ENCODE results near the gene WDR89. TPM values are rescaled to one million over a fixed set of nuclear protein-coding genes. Genes with fewer than 3 reads are reported as not detected.

Gene WDR89, protein sequence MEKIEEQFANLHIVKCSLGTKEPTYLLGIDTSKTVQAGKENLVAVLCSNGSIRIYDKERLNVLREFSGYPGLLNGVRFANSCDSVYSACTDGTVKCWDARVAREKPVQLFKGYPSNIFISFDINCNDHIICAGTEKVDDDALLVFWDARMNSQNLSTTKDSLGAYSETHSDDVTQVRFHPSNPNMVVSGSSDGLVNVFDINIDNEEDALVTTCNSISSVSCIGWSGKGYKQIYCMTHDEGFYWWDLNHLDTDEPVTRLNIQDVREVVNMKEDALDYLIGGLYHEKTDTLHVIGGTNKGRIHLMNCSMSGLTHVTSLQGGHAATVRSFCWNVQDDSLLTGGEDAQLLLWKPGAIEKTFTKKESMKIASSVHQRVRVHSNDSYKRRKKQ
- total RNA-seq: 5.4 and 7.1 TPM in 2 replicates

GRCh38 chr14:63641473-63642228 lies at the start of gene WDR89:
TSS of gene WDR89 (minus strand) at chr14:63641871. CDS start at chr14:63599942, 41,929 bp downstream.

Small RNAs within 50 kb of the gene (small RNA-seq; reads per million reads assigned to genes)
- 0.23 reads per million for gene RF00012
- gene RF00019: not detected
- gene RNU6-1162P: not detected
- not detected for gene RNU6-597P

Other genes with a start within 250 kb of the WDR89 start
- gene PPP2R5E, start 98.5 kb downstream of the WDR89 start, total RNA-seq: 14.9 and 18.5 TPM in 2 replicates
- gene SGPP1, start 86.2 kb upstream of the WDR89 start, total RNA-seq: 18.1 and 35.5 TPM in 2 replicates
- 51.6 and 66.0 TPM in 2 replicates for gene SYNE2, start 211.1 kb upstream of the WDR89 start, total RNA-seq